HepG2 (cell line): ENCODE data around the gene ADGRL3. TPM values are rescaled to one million over a fixed set of nuclear protein-coding genes. Genes with fewer than 3 reads are reported as not detected.

Source experiments
- ATAC-seq: fragments of 200-7000 bp; cut with Tn5 transposase; 3 replicates; pipeline ENCODE4 v1.9.1; 2020; ENCODE audit warnings: mild to moderate bottlenecking, moderate library complexity
- BruUV-seq: library from RNA; stranded (reverse); fragments of 400-500 nt; replicated peaks from 2 replicates; lab custom pipeline; 2021; lab: Mats Ljungman, UMichigan
- CTCF ChIA-PET: fragments of 300-600 bp; formaldehyde crosslinking; extraction: SDS; loops from one replicate; lab custom pipeline; 2021; ENCODE audit warnings: low total read pairs, inconsistent platforms, low intra/inter-chr PET ratio; lab: Yijun Ruan, JAX
- POLR2A ChIA-PET: fragments of 350-600 bp; sonication (Branson Sonifier 250); formaldehyde crosslinking; loops from one replicate; lab custom pipeline; 2020; ENCODE audit warnings: antibody characterized with exemption, inconsistent platforms; lab: Yijun Ruan, JAX
- DNase-seq: peaks from one replicate; pipeline ENCODE4 v3.0.0-alpha.2; 2015; ENCODE audit warnings: low spot score
- FAIRE-seq: peaks from 3 replicates; lab custom pipeline; 2011; peaks lifted over from hg19 to GRCh38; lab: Jason Lieb, UNC
- H2AFZ ChIP-seq: one replicate; pipeline ENCODE4 v1.6.1; 2011; ENCODE audit warnings: low read length, inconsistent platforms
- H3K27ac ChIP-seq: fragments of 300-600 bp; 3 replicates; pipeline ENCODE4 v1.8.0; 2011; ENCODE audit warnings: mixed run types, mild to moderate bottlenecking, mixed read lengths, low read length, inconsistent platforms; ENCODE audit not compliant: insufficient read depth; ENCODE audit errors: extremely low read length
- H3K27me3 ChIP-seq, 2 experiments: fragments of 200-600 bp in 1 of 2; 2 replicates in 1 of 2; 3 replicates in 1 of 2; pipeline versions ENCODE4 v1.6.0 to v1.8.0; 2011; ENCODE audit warnings: low read length in 2 of 2, mild to moderate bottlenecking in 2 of 2, moderate library complexity in 2 of 2, inconsistent platforms in 1 of 2; ENCODE audit not compliant: insufficient read depth in 2 of 2, control insufficient read depth in 1 of 2
- H3K36me3 ChIP-seq, 2 experiments: fragments of 200-600 bp in 1 of 2; replicated peaks in 1 of 2; 2 replicates in 1 of 2; 3 replicates in 1 of 2; pipeline versions ENCODE4 v1.5.1 to v1.8.0; 2011; ENCODE audit warnings: low read length in 2 of 2, inconsistent platforms in 1 of 2; ENCODE audit not compliant: insufficient read depth in 2 of 2, control insufficient read depth in 1 of 2
- H3K4me1 ChIP-seq: 2 replicates; pipeline ENCODE4 v1.5.1; 2012; ENCODE audit warnings: low read length, inconsistent platforms; ENCODE audit not compliant: insufficient read depth
- H3K4me2 ChIP-seq: 2 replicates; pipeline ENCODE4 v1.6.0; 2011; ENCODE audit warnings: low read depth, low read length, inconsistent platforms
- H3K4me3 ChIP-seq, 3 experiments: fragments of 200-600 bp in 1 of 3; sonication (generic), shearing (Covaris generic) in 1 of 3; replicated peaks in 1 of 3; 2 replicates each; pipeline ENCODE4 v1.5.1; 2011 to 2016; ENCODE audit warnings: low read length in 3 of 3, inconsistent platforms in 2 of 3, low read depth in 2 of 3, mild to moderate bottlenecking in 2 of 3, control low read depth in 1 of 3, mixed read lengths in 1 of 3; ENCODE audit not compliant: insufficient read depth in 1 of 3
- H3K79me2 ChIP-seq: one replicate; pipeline ENCODE4 v1.6.1; 2011; ENCODE audit warnings: low read length, inconsistent platforms; ENCODE audit not compliant: insufficient read depth
- H3K9ac ChIP-seq: 2 replicates; pipeline ENCODE4 v1.6.0; 2011; ENCODE audit warnings: mild to moderate bottlenecking, low read depth, low read length, inconsistent platforms; ENCODE audit not compliant: insufficient read depth
- H3K9me3 ChIP-seq: 2 replicates; pipeline ENCODE4 v1.5.1; 2012; ENCODE audit warnings: mild to moderate bottlenecking, low read length
- H4K20me1 ChIP-seq: 2 replicates; pipeline ENCODE4 v1.6.0; 2011; ENCODE audit warnings: inconsistent platforms, mild to moderate bottlenecking, low read length, moderate library complexity; ENCODE audit not compliant: insufficient read depth
- ASH2L ChIP-seq: fragments of 300-600, 200-600 bp; sonication (generic); IDR thresholded peaks from 2 replicates; pipeline ENCODE4 v1.7.0; 2017; ENCODE audit warnings: low read depth, mild to moderate bottlenecking, moderate library complexity, mixed read lengths, low read length; ENCODE audit not compliant: insufficient read length
- ATF1 ChIP-seq: IDR thresholded peaks from 2 replicates; pipeline ENCODE4 v1.6.1; 2016; ENCODE audit warnings: mild to moderate bottlenecking, control low read depth
- CBX5 ChIP-seq: sonication (generic); formaldehyde crosslinking; IDR thresholded peaks from 2 replicates; pipeline ENCODE4 v1.4.0; 2020; ENCODE audit warnings: missing genetic modification reagents, borderline replicate concordance
- CREB1 ChIP-seq, 2 experiments: fragments of 450-650 bp in 1 of 2; IDR thresholded peaks; 2 replicates each; pipeline ENCODE4 v1.6.1; 2016 to 2017; ENCODE audit warnings: control low read depth in 1 of 2, mild to moderate bottlenecking in 1 of 2, missing compliant biosample characterization in 1 of 2, missing genetic modification characterization in 1 of 2
- HHEX ChIP-seq: IDR thresholded peaks from 2 replicates; pipeline ENCODE4 v1.6.1; 2016; ENCODE audit warnings: control low read depth
- KLF13 ChIP-seq: sonication (generic); formaldehyde crosslinking; IDR thresholded peaks from 2 replicates; pipeline ENCODE4 v1.4.0; 2020; ENCODE audit warnings: mild to moderate bottlenecking, missing genetic modification reagents
- MBNL3 ChIP-seq: fragments of 250-450 bp; sonication (Bioruptor Pico); conservative IDR thresholded peaks from 2 replicates; pipeline ENCODE4 v1.8.0; 2022; ENCODE audit warnings: mild to moderate bottlenecking, inconsistent platforms
- MLXIP ChIP-seq: sonication (generic); formaldehyde crosslinking; IDR thresholded peaks from 2 replicates; pipeline ENCODE4 v1.9.0; 2021; ENCODE audit warnings: missing genetic modification reagents, borderline replicate concordance
- THAP8 ChIP-seq: sonication (generic); formaldehyde crosslinking; IDR thresholded peaks from 2 replicates; pipeline ENCODE4 v1.5.1; 2020; ENCODE audit warnings: missing genetic modification reagents, mild to moderate bottlenecking, borderline replicate concordance
- ZNF451 ChIP-seq: sonication (generic); formaldehyde crosslinking; IDR thresholded peaks from 2 replicates; pipeline ENCODE4 v1.5.0; 2020; ENCODE audit warnings: mild to moderate bottlenecking, missing genetic modification reagents
- ZNF7 ChIP-seq: IDR thresholded peaks from 2 replicates; pipeline ENCODE4 v1.6.1; 2016; ENCODE audit warnings: missing biosample characterization, missing genetic modification reagents
- WGBS: methylation state at CpG from one replicate; pipeline ENCODE4 v1.1.6; 2017; ENCODE audit warnings: low lambda C conversion rate; 5-methylcytosine and 5-hydroxymethylcytosine counted together
- in situ Hi-C: cut with HindIII; loops from 2 replicates; pipeline ENCODE4 v1.10.0; 2017; ENCODE audit warnings: low pct_unique_long_range_greater_than_20kb; ENCODE audit not compliant: extremely low pct_ligation_motif_present
- intact Hi-C: fragments of 100-400 bp; cut with micrococcal nuclease; formaldehyde crosslinking; loops from one replicate; pipeline ENCODE4 v1.10.0; 2022; ENCODE audit not compliant: unreplicated experiment
- polyA plus RNA-seq, 8 experiments: library from polyadenylated mRNA; depleted of rRNA in 3 of 8; stranded (reverse) in 7 of 8; unstranded in 1 of 8; fragments of >200 nt; fragmentation: Illumina TruSeq in 4 of 8; extraction: Trizol in 4 of 8; gene quantifications; 2 replicates each; pipeline versions ENCODE4 v1.2.1 to v1.2.3, GENCODE V29; 2011 to 2016; ENCODE audit warnings: low read depth in 4 of 8, missing spikeins in 1 of 8, mixed read lengths in 1 of 8; ENCODE audit not compliant: insufficient read depth in 1 of 8
- total RNA-seq, 5 experiments: library from RNA; depleted of rRNA; stranded (reverse); fragments of >200 nt; fragmentation: Illumina TruSeq; extraction: Trizol; gene quantifications; 2 replicates each; pipeline ENCODE4 v1.2.3, GENCODE V29; 2016; ENCODE audit warnings: low read depth in 1 of 5

Gene ADGRL3
- total and polyA plus RNA-seq, 2 of the 13 experiments (the other 11 are each of a cell fraction or from before 2014, with no cell fraction given), result 0.04 to 0.05 TPM

- no peak overlapping the region for H3K4me3 ChIP-seq
- no peak for ATAC-seq
- H2AFZ ChIP-seq, result no peak overlapping the region
- DNase-seq, result peak; percentile 18
- H3K27ac ChIP-seq, result no peak overlapping the region
- no peak overlapping the region for H3K9ac ChIP-seq
- ChIA-PET POLR2A (no interaction called here), CTCF (no interaction called here)
- H3K9me3 ChIP-seq, result no peaks in the 10 kb centered on the region
- intact Hi-C loops, result no loop called here
- H3K4me1 ChIP-seq, result no peaks in the 10 kb centered on the region
- BruUV-seq, result no TSS peak
- FAIRE-seq, result no peak
- in situ Hi-C loops, result no loop called here
- H3K36me3 ChIP-seq, result no peaks in the 10 kb centered on the region
- no peak overlapping the region for H3K4me2 ChIP-seq
- H3K79me2 ChIP-seq, result no peaks in the 10 kb centered on the region
- WGBS, result 0% methylated on average over 2 of the region's 2 CpGs
- H3K27me3 ChIP-seq, result no peaks in the 10 kb centered on the region; a peak in 1 of 5 replicates
- no peaks in the 10 kb centered on the region for H4K20me1 ChIP-seq
- TF ChIP-seq ATF1 (CRISPR knock-in tag) (no peak), CREB1 (IDR thresholded peaks at IDR 0.05) (peak; percentile 59), CREB1 (CRISPR knock-in tag; IDR thresholded peaks at IDR 0.05) (no peak), ASH2L (no peak)
- TF ChIP-seq, all 625 proteins: peak for 1
Observed at GRCh38 chr4:61445374-61446063, 245.4 kb downstream of the ADGRL3 start.

GRCh38 chr4:61446941-61447340 lies 246.8 kb downstream of the ADGRL3 start:
- no peak for TF ChIP-seq MLXIP
- no peak for TF ChIP-seq CBX5 (CRISPR knock-in tag)
- TF ChIP-seq THAP8, result no peak
- TF ChIP-seq KLF13 (CRISPR knock-in tag), result no peak
- no peak for TF ChIP-seq ZNF451 (CRISPR knock-in tag)
- no peak for TF ChIP-seq HHEX (CRISPR knock-in tag)
- TF ChIP-seq ZNF7 (CRISPR knock-in tag), result no peak
- TF ChIP-seq MBNL3 (CRISPR knock-in tag), result no peak
- TF ChIP-seq, all 625 proteins: peak for 0
- ChIA-PET POLR2A (no interaction called here), CTCF (no interaction called here)
- Histone ChIP-seq H3K79me2 (no peaks in the 10 kb centered on the region), H3K4me1 (no peaks in the 10 kb centered on the region), H4K20me1 (no peaks in the 10 kb centered on the region), H3K27me3 (no peaks in the 10 kb centered on the region), H2AFZ (no peak overlapping the region), H3K9me3 (no peaks in the 10 kb centered on the region), H3K4me3 (no peak overlapping the region), H3K4me2 (no peak overlapping the region), H3K9ac (no peak overlapping the region), H3K27ac (no peak overlapping the region), H3K36me3 (no peaks in the 10 kb centered on the region)
- no TSS peak for BruUV-seq
- ATAC-seq, result no peak
- in situ Hi-C loops, result no loop called here
- no peak for FAIRE-seq
- intact Hi-C loops, result no loop called here
- DNase-seq, result no peak
